BE2C (cell line): ENCODE data around the gene ABCB9.
A peak's percentile ranks its signal among the peaks of the same experiment; 100 is the strongest.

Experiments
- DNase-seq: peaks from one replicate; pipeline ENCODE4 v3.0.0-alpha.2; 2020
- H3K27me3 ChIP-seq: fragments of 250-450 bp; sonication (Bioruptor Pico); 2 replicates; pipeline ENCODE4 v1.5.1; 2020; ENCODE audit warnings: mild to moderate bottlenecking
- H3K36me3 ChIP-seq: fragments of 250-450 bp; sonication (Bioruptor Pico); 2 replicates; pipeline ENCODE4 v1.5.1; 2020; ENCODE audit warnings: mild to moderate bottlenecking
- H3K4me1 ChIP-seq: fragments of 250-450 bp; sonication (Bioruptor Pico); 2 replicates; pipeline ENCODE4 v1.5.1; 2020
- H3K4me3 ChIP-seq: 2 replicates; pipeline ENCODE4 v1.5.1; 2011; ENCODE audit warnings: low read depth, low read length
- H3K9me3 ChIP-seq: fragments of 250-450 bp; sonication (Bioruptor Pico); 2 replicates; pipeline ENCODE4 v1.5.1; 2020
- TF ChIP-seq, protein P1 (sequence below): IDR thresholded peaks from 2 replicates; pipeline ENCODE4 v1.5.1; 2012; ENCODE audit warnings: mild to moderate bottlenecking, low read depth, low read length

Gene ABCB9

DNA sequence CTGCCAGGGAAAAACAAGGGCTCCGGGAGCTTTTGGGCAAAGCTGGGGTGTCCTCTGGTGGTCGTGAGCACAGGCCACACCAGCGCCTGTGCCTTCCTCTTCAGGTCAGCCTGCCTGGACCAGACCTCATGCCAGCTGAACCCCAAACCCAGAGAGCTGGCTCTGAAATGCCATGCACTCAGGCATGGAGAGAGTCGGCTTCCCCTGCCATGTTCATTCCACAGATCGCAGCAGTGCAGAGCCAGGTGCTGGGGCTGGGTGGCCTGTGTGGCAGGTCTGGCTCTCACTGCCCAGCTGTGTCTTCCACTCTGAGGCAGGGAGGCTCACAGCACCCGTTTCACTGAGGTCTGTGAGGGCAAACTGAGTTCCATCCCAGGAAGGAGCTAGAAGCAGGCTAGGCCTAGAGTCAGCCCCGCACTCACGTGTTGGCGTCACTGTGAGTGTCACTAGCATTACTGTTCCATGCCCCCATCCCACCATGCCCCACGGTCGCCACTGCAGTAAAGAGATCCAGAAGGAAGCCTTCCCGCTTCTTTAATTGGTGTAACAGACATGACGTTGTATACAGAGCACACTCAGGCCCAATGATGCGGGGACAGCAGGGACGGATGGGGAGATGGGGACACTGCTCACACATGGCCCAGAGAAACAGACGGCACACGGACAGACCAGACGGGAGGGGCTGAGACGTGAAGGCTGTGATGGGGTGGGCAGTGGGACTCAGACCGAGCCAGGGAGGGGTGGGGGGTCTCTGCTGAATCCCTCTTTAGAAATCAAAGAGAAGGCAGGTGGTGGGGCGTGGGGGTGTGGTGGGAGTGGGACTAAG is 16.9 kb upstream of the ABCB9 start:
- Histone ChIP-seq H3K9me3 (no peaks in the 10 kb centered on the region), H3K27me3 (no peaks in the 10 kb centered on the region), H3K36me3 (peaks cover 16% of the 10 kb centered on the region), H3K4me1 (peaks cover 8% of the 10 kb centered on the region), H3K4me3 (no peak overlapping the region)
- TF ChIP-seq, protein P1, sequence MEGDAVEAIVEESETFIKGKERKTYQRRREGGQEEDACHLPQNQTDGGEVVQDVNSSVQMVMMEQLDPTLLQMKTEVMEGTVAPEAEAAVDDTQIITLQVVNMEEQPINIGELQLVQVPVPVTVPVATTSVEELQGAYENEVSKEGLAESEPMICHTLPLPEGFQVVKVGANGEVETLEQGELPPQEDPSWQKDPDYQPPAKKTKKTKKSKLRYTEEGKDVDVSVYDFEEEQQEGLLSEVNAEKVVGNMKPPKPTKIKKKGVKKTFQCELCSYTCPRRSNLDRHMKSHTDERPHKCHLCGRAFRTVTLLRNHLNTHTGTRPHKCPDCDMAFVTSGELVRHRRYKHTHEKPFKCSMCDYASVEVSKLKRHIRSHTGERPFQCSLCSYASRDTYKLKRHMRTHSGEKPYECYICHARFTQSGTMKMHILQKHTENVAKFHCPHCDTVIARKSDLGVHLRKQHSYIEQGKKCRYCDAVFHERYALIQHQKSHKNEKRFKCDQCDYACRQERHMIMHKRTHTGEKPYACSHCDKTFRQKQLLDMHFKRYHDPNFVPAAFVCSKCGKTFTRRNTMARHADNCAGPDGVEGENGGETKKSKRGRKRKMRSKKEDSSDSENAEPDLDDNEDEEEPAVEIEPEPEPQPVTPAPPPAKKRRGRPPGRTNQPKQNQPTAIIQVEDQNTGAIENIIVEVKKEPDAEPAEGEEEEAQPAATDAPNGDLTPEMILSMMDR, result no peak
- no peak for DNase-seq

DNA sequence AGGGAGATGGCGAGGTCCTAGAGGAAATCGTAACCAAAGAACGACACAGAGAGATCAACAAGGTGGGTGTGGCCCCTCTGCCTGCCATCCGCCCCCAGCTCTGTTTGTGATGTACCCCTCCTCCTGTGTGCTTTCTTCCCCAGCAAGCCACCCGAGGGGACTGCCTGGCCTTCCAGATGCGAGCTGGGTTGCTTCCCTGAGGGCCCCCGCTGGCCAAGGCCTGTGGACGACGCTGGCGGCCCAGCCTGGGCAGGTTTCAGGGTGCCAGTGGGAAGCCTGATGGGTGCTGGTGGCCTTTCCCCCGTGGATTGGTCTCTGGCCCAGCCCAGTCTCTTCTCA is 16.2 kb upstream of the ABCB9 start:
- TF ChIP-seq, protein P1, result no peak
- H3K36me3 ChIP-seq, result peaks cover 16% of the 10 kb centered on the region
- no peaks in the 10 kb centered on the region for H3K9me3 ChIP-seq
- H3K4me1 ChIP-seq, result peaks cover 8% of the 10 kb centered on the region
- H3K4me3 ChIP-seq, result no peak overlapping the region
- no peaks in the 10 kb centered on the region for H3K27me3 ChIP-seq
- DNase-seq, result peak; percentile 7

DNA sequence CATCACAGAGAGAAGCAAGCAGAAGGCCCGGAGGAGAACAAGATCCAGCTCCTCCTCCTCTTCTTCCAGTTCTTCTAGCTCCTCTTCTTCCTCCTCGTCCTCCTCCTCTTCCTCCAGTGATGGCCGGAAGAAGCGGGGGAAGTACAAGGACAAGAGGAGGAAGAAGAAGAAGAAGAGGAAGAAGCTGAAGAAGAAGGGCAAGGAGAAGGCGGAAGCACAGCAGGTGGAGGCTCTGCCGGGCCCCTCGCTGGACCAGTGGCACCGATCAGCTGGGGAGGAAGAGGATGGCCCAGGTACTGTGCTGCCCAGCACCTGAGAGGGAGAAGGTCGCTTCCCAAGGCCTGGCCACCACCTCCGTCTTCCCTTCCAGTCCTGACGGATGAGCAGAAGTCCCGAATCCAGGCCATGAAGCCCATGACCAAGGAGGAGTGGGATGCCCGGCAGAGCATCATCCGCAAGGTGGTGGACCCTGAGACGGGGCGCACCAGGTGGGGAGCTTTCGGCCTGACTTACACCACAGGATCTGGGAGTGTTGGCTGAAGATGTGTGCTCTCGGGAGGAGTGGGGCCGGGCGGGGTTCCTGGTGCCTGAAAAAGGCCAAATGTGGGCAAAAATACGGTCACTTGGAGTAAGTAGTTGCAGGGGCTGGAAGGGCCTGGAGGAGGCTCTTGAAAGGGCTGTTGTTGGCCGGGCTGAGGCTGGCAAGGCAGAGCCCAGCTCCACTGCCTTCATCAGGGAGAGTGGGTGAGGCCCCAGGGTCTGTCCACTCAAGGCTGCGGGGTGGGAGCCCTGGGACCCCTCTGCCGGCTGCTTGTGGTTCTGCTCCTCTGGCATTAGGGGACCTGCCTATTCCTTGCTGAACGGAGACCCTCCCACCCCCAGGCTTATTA is 15.6 kb upstream of the ABCB9 start:
- peak; percentile 8 for DNase-seq
- H3K9me3 ChIP-seq, result no peaks in the 10 kb centered on the region
- H3K4me3 ChIP-seq, result peak overlapping the region; percentile 88
- H3K27me3 ChIP-seq, result no peaks in the 10 kb centered on the region
- TF ChIP-seq, protein P1, result no peak
- H3K36me3 ChIP-seq, result peaks cover 16% of the 10 kb centered on the region
- H3K4me1 ChIP-seq, result peaks cover 8% of the 10 kb centered on the region

DNA sequence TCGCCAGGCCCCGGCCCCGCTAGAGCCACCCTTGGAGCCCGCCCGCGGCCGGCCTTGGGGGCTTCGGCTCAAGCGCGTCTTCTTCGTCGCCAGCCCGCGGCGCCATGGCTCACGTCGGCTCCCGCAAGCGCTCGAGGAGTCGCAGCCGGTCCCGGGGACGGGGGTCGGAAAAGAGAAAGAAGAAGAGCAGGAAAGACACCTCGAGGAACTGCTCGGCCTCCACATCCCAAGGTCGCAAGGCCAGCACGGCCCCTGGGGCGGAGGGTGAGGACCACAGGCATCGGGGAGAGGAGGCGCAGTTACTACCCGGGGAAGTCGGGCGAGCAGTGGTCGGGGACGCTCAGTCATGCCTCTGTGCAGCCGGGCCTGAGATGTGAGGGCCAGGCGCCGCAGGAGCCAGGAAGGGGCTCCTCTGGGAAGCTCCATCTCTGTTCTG is 14.8 kb upstream of the ABCB9 start:
- TF ChIP-seq, protein P1, result no peak
- no peak for DNase-seq
- H3K4me1 ChIP-seq, result peaks cover 8% of the 10 kb centered on the region
- H3K9me3 ChIP-seq, result no peaks in the 10 kb centered on the region
- peaks cover 16% of the 10 kb centered on the region for H3K36me3 ChIP-seq
- H3K4me3 ChIP-seq, result peak overlapping the region; percentile 88
- H3K27me3 ChIP-seq, result no peaks in the 10 kb centered on the region

DNA sequence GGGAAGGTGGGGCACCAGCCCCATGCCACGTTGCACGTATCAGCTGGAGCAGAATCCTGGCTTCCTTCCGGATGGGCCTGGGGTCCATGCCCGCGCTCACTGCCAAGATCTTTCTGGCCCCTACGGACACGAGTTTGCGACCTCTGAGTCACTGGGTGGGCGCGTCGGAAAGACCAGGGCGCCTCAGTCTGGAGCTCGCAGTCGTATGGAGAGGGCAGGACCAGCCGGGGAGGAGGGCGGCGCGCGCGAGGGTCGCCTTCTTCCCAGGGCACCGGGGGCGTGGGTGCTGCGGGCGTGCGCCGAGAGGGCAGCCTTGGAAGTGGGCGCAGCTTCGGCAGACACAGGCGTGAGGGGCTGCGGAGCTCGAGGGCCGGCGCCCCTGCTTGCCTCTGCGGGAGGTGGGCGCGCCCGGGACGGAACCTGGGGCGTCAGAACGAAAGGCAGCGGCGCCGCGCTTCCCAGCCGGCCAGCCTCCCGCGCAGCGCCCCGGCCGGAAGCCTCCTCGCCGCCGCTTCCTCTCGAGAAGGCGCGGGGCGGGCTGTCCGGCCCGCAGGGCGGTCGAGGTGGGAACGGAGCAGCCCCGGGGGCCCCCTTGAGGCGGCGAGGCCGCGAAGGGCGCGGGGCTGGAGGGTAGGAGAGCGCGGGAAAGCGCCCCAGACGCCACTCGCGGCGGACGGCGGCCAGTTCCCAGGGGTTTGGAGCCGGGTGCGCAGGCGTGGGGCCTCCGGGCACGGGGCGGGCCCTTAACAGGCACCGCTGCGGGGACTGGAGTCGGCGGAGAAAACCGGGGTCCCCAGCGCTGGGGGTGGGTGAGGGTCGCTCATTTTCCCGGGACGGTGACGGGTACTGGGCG is 14.1 kb upstream of the ABCB9 start, which contains the start of gene ARL6IP4:
Gene ARL6IP4 (plus strand): TSS at position 499 of the 853 bp plus-strand sequence. CDS start 459 bp downstream, outside the sequence.
- H3K36me3 ChIP-seq, result peaks cover 16% of the 10 kb centered on the region
- H3K4me3 ChIP-seq, result peak within 1 kb of the TSS; percentile 88
- TF ChIP-seq, protein P1, result no peak
- no peaks in the 10 kb centered on the region for H3K27me3 ChIP-seq
- peaks cover 8% of the 10 kb centered on the region for H3K4me1 ChIP-seq
- no peaks in the 10 kb centered on the region for H3K9me3 ChIP-seq
- peak; percentile 70 for DNase-seq
